ENCODE data around the gene NUDC. TPM values are rescaled to one million over a fixed set of nuclear protein-coding genes. Genes with fewer than 3 reads are reported as not detected.

NUDC gene
- total RNA-seq, 2 experiments from 2014 or later = 65.7 to 106 TPM

- Histone ChIP-seq H3K9me3 (ENCODE audit: low read length) (no peaks in the 10 kb centered on the region), H3K79me2 (ENCODE audit: insufficient read depth, low read depth, low read length) (no peaks in the 10 kb centered on the region), H2AFZ (ENCODE audit: low read length) (no peak overlapping the region), H3K4me2 (ENCODE audit: low read length) (no peak overlapping the region), H3K4me3 (ENCODE audit: low read depth, low read length, poor library complexity, severe bottlenecking) (no peak overlapping the region), H3K4me1 (ENCODE audit: insufficient read depth, low read length, poor library complexity, severe bottlenecking) (no peaks in the 10 kb centered on the region), H4K20me1 (ENCODE audit: insufficient read depth, low read length) (no peaks in the 10 kb centered on the region), H3K36me3 (ENCODE audit: insufficient read depth, low read length) (no peaks in the 10 kb centered on the region), H3K9me2 (ENCODE audit: insufficient read depth, low read length) (no peaks in the 10 kb centered on the region), H3K27ac (ENCODE audit: low read depth, low read length, poor library complexity, severe bottlenecking) (no peak overlapping the region)
- no TSS peak for BruUV-seq (replicated peaks)
- CTCF ChIA-PET (ENCODE audit: unreplicated experiment) = no interaction called here
- POLR2A ChIA-PET = interaction anchor here (0.6 to 1.0 kb wide), 2 partner anchors 9 kb away, joined by 3 read pairs; no protein-coding TSS in a partner anchor
- TF ChIP-seq EZH2phosphoT487 (IDR thresholded peaks at IDR 0.05; ENCODE audit: borderline replicate concordance, low read depth, low read length) = no peak
- TF ChIP-seq, protein P1, sequence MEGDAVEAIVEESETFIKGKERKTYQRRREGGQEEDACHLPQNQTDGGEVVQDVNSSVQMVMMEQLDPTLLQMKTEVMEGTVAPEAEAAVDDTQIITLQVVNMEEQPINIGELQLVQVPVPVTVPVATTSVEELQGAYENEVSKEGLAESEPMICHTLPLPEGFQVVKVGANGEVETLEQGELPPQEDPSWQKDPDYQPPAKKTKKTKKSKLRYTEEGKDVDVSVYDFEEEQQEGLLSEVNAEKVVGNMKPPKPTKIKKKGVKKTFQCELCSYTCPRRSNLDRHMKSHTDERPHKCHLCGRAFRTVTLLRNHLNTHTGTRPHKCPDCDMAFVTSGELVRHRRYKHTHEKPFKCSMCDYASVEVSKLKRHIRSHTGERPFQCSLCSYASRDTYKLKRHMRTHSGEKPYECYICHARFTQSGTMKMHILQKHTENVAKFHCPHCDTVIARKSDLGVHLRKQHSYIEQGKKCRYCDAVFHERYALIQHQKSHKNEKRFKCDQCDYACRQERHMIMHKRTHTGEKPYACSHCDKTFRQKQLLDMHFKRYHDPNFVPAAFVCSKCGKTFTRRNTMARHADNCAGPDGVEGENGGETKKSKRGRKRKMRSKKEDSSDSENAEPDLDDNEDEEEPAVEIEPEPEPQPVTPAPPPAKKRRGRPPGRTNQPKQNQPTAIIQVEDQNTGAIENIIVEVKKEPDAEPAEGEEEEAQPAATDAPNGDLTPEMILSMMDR (conservative IDR thresholded peaks at IDR 0.05; ENCODE audit: low read length) = no peak
- no peak for DNase-seq (ENCODE audit: low spot score)
- intact Hi-C loops (cut with micrococcal nuclease; ENCODE audit: unreplicated experiment) = no loop called here
Measured at GRCh38 chr1:26907071-26907917, 14.2 kb upstream of the NUDC start.

- H3K36me3 ChIP-seq (ENCODE audit: insufficient read depth, low read length) = no peaks in the 10 kb centered on the region
- POLR2A ChIA-PET = no interaction called here
- no peaks in the 10 kb centered on the region for H3K9me2 ChIP-seq (ENCODE audit: insufficient read depth, low read length)
- H3K4me3 ChIP-seq (ENCODE audit: low read depth, low read length, poor library complexity, severe bottlenecking) = no peak overlapping the region
- no peaks in the 10 kb centered on the region for H3K9me3 ChIP-seq (ENCODE audit: low read length)
- H3K4me1 ChIP-seq (ENCODE audit: insufficient read depth, low read length, poor library complexity, severe bottlenecking) = peaks cover 7% of the 10 kb centered on the region
- TF ChIP-seq, protein P1 (conservative IDR thresholded peaks at IDR 0.05; ENCODE audit: low read length) = no peak
- no peak for TF ChIP-seq EZH2phosphoT487 (IDR thresholded peaks at IDR 0.05; ENCODE audit: borderline replicate concordance, low read depth, low read length)
- BruUV-seq (replicated peaks) = no TSS peak
- no peak overlapping the region for H3K4me2 ChIP-seq (ENCODE audit: low read length)
- H2AFZ ChIP-seq (ENCODE audit: low read length) = no peak overlapping the region
- H3K27ac ChIP-seq (ENCODE audit: low read depth, low read length, poor library complexity, severe bottlenecking) = no peak overlapping the region
- intact Hi-C loops (cut with micrococcal nuclease; ENCODE audit: unreplicated experiment) = no loop called here
- no peaks in the 10 kb centered on the region for H4K20me1 ChIP-seq (ENCODE audit: insufficient read depth, low read length)
- no peaks in the 10 kb centered on the region for H3K79me2 ChIP-seq (ENCODE audit: insufficient read depth, low read depth, low read length)
- CTCF ChIA-PET (ENCODE audit: unreplicated experiment) = no interaction called here
- DNase-seq (ENCODE audit: low spot score) = no peak
Measured at GRCh38 chr1:26909951-26910342, 11.6 kb upstream of the NUDC start.

Measured in OCI-LY7 (cell line).